H1 (cell line): ENCODE data around the gene KIAA0930. TPM values are rescaled to one million over a fixed set of nuclear protein-coding genes. Genes with fewer than 3 reads are reported as not detected.

Experiments used
- CTCF ChIA-PET: fragments of 300-600 bp; sonication (Branson Sonifier 250); formaldehyde crosslinking; loops from one replicate; lab custom pipeline; 2021; ENCODE audit not compliant: partially characterized antibody; lab: Charles Lee
- POLR2A ChIA-PET: fragments of 300-600 bp; sonication (Branson Sonifier 250); formaldehyde crosslinking; loops from one replicate; lab custom pipeline; 2021; ENCODE audit warnings: inconsistent platforms; ENCODE audit not compliant: partially characterized antibody; lab: Charles Lee
- DNase-seq, 2 experiments: peaks; one replicate each; pipeline versions ENCODE4 v3.0.0 to v3.0.0-alpha.2; 2010 to 2022; ENCODE audit warnings: low spot score in 2 of 2, low read depth in 1 of 2, mixed read lengths in 1 of 2
- FAIRE-seq: peaks from 2 replicates; lab custom pipeline; 2011; peaks lifted over from hg19 to GRCh38; lab: Jason Lieb, UNC
- H2AFZ ChIP-seq: 2 replicates; pipeline ENCODE4 v1.8.1; 2012; ENCODE audit warnings: low read length, inconsistent platforms
- H2AK5ac ChIP-seq: 2 replicates; pipeline ENCODE4 v1.6.1; 2013; ENCODE audit warnings: low read depth, low read length
- H2BK120ac ChIP-seq: replicated peaks from 2 replicates; pipeline ENCODE3; 2013; ENCODE audit warnings: low read depth, low read length, inconsistent platforms
- H2BK12ac ChIP-seq: 2 replicates; pipeline ENCODE4 v1.6.1; 2013; ENCODE audit warnings: low read depth, low read length
- H2BK15ac ChIP-seq: 2 replicates; pipeline ENCODE4 v1.6.1; 2013; ENCODE audit warnings: low read length
- H2BK20ac ChIP-seq: 2 replicates; pipeline ENCODE4 v1.6.1; 2013; ENCODE audit warnings: low read length
- H2BK5ac ChIP-seq: 2 replicates; pipeline ENCODE4 v1.6.1; 2013; ENCODE audit warnings: low read depth, low read length
- H3K14ac ChIP-seq: 2 replicates; pipeline ENCODE4 v1.6.1; 2013; ENCODE audit warnings: inconsistent platforms; ENCODE audit not compliant: insufficient read length
- H3K18ac ChIP-seq: 2 replicates; pipeline ENCODE4 v1.6.1; 2013; ENCODE audit warnings: low read length; ENCODE audit errors: extremely low read depth
- H3K23ac ChIP-seq: 2 replicates; pipeline ENCODE4 v1.6.1; 2013; ENCODE audit warnings: inconsistent platforms; ENCODE audit not compliant: insufficient read length
- H3K23me2 ChIP-seq: 2 replicates; pipeline ENCODE4 v1.6.1; 2013; ENCODE audit warnings: low read depth, low read length
- H3K27ac ChIP-seq: 2 replicates; pipeline ENCODE4 v1.6.1; 2011; ENCODE audit warnings: low read depth, low read length, inconsistent platforms
- H3K27me3 ChIP-seq, 4 experiments: replicated peaks in 1 of 4; 1 replicate in 1 of 4; 2 replicates in 3 of 4; pipeline versions ENCODE4 v1.6.1 to v1.8.1; 2011 to 2013; ENCODE audit warnings: low read length in 3 of 4, mild to moderate bottlenecking in 3 of 4, inconsistent platforms in 2 of 4, mixed read lengths in 2 of 4, moderate library complexity in 1 of 4; ENCODE audit not compliant: control insufficient read depth in 3 of 4, insufficient read depth in 3 of 4; ENCODE audit errors: extremely low read depth in 1 of 4
- H3K36me3 ChIP-seq, 4 experiments: 2 replicates each; pipeline versions ENCODE4 v1.6.1 to v1.8.1; 2011 to 2013; ENCODE audit warnings: mild to moderate bottlenecking in 4 of 4, low read length in 3 of 4, moderate library complexity in 2 of 4, control low read depth in 1 of 4, inconsistent platforms in 1 of 4; ENCODE audit not compliant: insufficient read depth in 4 of 4, control insufficient read depth in 2 of 4
- H3K4ac ChIP-seq: replicated peaks from 2 replicates; pipeline ENCODE3; 2013; ENCODE audit warnings: low read length, low read depth, mixed read lengths, inconsistent platforms; ENCODE audit not compliant: insufficient read length
- H3K4me1 ChIP-seq, 4 experiments: replicated peaks in 1 of 4; 1 replicate in 1 of 4; 2 replicates in 3 of 4; pipeline versions ENCODE4 v1.6.1 to v1.8.1; 2011 to 2013; ENCODE audit warnings: low read length in 3 of 4, inconsistent platforms in 2 of 4, mixed read lengths in 1 of 4; ENCODE audit not compliant: insufficient read depth in 4 of 4, control insufficient read depth in 3 of 4
- H3K4me2 ChIP-seq, 2 experiments: 2 replicates each; pipeline versions ENCODE4 v1.6.1 to v1.8.1; 2011 to 2013; ENCODE audit warnings: low read depth in 2 of 2, low read length in 2 of 2, control low read depth in 1 of 2, inconsistent platforms in 1 of 2, mild to moderate bottlenecking in 1 of 2; ENCODE audit not compliant: insufficient read depth in 1 of 2
- H3K4me3 ChIP-seq, 4 experiments: fragments of 200-600, 300-600 bp in 1 of 4; sonication (generic), shearing (Covaris generic), sonication (Bioruptor Twin) in 1 of 4; 2 replicates each; pipeline versions ENCODE4 v1.5.1 to v1.8.1; 2011 to 2016; ENCODE audit warnings: low read length in 4 of 4, low read depth in 3 of 4, control low read depth in 2 of 4, inconsistent platforms in 2 of 4, mild to moderate bottlenecking in 2 of 4, mixed read lengths in 1 of 4, moderate library complexity in 1 of 4; ENCODE audit not compliant: insufficient read depth in 2 of 4; ENCODE audit errors: extremely low read depth in 1 of 4
- H3K56ac ChIP-seq: replicated peaks from 2 replicates; pipeline ENCODE3; 2013; ENCODE audit warnings: low read depth, mild to moderate bottlenecking, mixed read lengths, low read length, inconsistent platforms; ENCODE audit not compliant: insufficient read length
- H3K79me1 ChIP-seq: 2 replicates; pipeline ENCODE4 v1.6.1; 2013; ENCODE audit warnings: low read depth, low read length, control low read depth
- H3K79me2 ChIP-seq, 2 experiments: 2 replicates each; pipeline versions ENCODE4 v1.6.1 to v1.8.1; 2012 to 2013; ENCODE audit warnings: low read length in 2 of 2, mild to moderate bottlenecking in 2 of 2, inconsistent platforms in 1 of 2; ENCODE audit not compliant: insufficient read depth in 2 of 2, control insufficient read depth in 1 of 2
- H3K9ac ChIP-seq, 4 experiments: replicated peaks in 1 of 4; 1 replicate in 1 of 4; 2 replicates in 3 of 4; pipeline versions ENCODE4 v1.6.1 to v1.8.1; 2011 to 2013; ENCODE audit warnings: low read depth in 3 of 4, low read length in 3 of 4, control low read depth in 2 of 4, mild to moderate bottlenecking in 2 of 4, moderate library complexity in 2 of 4, inconsistent platforms in 1 of 4; ENCODE audit errors: extremely low read depth in 1 of 4
- H3K9me3 ChIP-seq, 2 experiments: 2 replicates each; pipeline versions ENCODE4 v1.6.1 to v1.8.1; 2012 to 2013; ENCODE audit warnings: mild to moderate bottlenecking in 2 of 2, moderate library complexity in 2 of 2, control low read depth in 1 of 2, inconsistent platforms in 1 of 2, low read depth in 1 of 2, low read length in 1 of 2, mixed read lengths in 1 of 2; ENCODE audit not compliant: insufficient read depth in 2 of 2
- H4K20me1 ChIP-seq, 2 experiments: replicated peaks in 1 of 2; 2 replicates each; pipeline versions ENCODE3 to v1.8.1; 2011 to 2013; ENCODE audit warnings: inconsistent platforms in 2 of 2, low read length in 2 of 2, mild to moderate bottlenecking in 1 of 2; ENCODE audit not compliant: insufficient read depth in 2 of 2, control insufficient read depth in 1 of 2
- H4K5ac ChIP-seq: 2 replicates; pipeline ENCODE4 v1.6.1; 2013; ENCODE audit warnings: low read length, low read depth, mixed read lengths, inconsistent platforms; ENCODE audit not compliant: insufficient read length
- H4K8ac ChIP-seq: 2 replicates; pipeline ENCODE4 v1.8.0; 2013; ENCODE audit warnings: mild to moderate bottlenecking, moderate library complexity, low read length, inconsistent platforms; ENCODE audit not compliant: insufficient read depth; ENCODE audit errors: extremely low read depth
- H4K91ac ChIP-seq: replicated peaks from 2 replicates; pipeline ENCODE3; 2013; ENCODE audit warnings: low read length, mixed read lengths, inconsistent platforms; ENCODE audit not compliant: insufficient read length
- E2F6 ChIP-seq: IDR thresholded peaks from 2 replicates; pipeline ENCODE4 v1.6.1; 2012; ENCODE audit warnings: inconsistent platforms
- FOSL1 ChIP-seq: IDR thresholded peaks from 2 replicates; pipeline ENCODE4 v1.6.1; 2011; ENCODE audit warnings: mild to moderate bottlenecking, low read depth, low read length, moderate library complexity; ENCODE audit not compliant: insufficient read depth
- SAP30 ChIP-seq: fragments of 300-600 bp; sonication (generic); IDR thresholded peaks from 2 replicates; pipeline ENCODE4 v1.7.1; 2012; ENCODE audit warnings: low read length, moderate library complexity, mild to moderate bottlenecking, inconsistent platforms; ENCODE audit not compliant: insufficient read depth, insufficient replicate concordance
- WGBS, 2 experiments: shearing (Covaris generic) in 1 of 2; methylation state at CpG; one replicate each; pipeline versions ENCODE4 v1.1.6 to v1.1.7; 2013 to 2015; ENCODE audit warnings: low lambda C conversion rate in 2 of 2, mixed read lengths in 2 of 2, inconsistent platforms in 1 of 2, low coverage in 1 of 2, missing lambda C conversion rate in 1 of 2; ENCODE audit not compliant: insufficient replicate concordance in 2 of 2, insufficient coverage in 1 of 2, insufficient read length in 1 of 2; ENCODE audit errors: extremely low coverage in 1 of 2, missing lambda C conversion rate in 1 of 2; 5-methylcytosine and 5-hydroxymethylcytosine counted together
- polyA plus RNA-seq, 7 experiments: library from polyadenylated mRNA; depleted of rRNA in 3 of 7; stranded (reverse) in 5 of 7; unstranded in 2 of 7; fragments of >200 nt in 5 of 7; fragments of 200-250 nt in 2 of 7; gene quantifications; 1 replicate in 5 of 7; 2 replicates in 1 of 7; 4 replicates in 1 of 7; pipeline versions ENCODE4 v1.2.1 to v1.2.3, GENCODE V29; 2011 to 2013; ENCODE audit warnings: missing spikeins in 2 of 7, mixed read lengths in 2 of 7
- total RNA-seq: library from RNA; stranded (reverse); fragmentation: NEBNext Ultra II Directional; extraction: Animal tissue kit (Norgen Biotek cat#: 25700); gene quantifications from 2 replicates; pipeline ENCODE4 v1.2.1, GENCODE V29; 2021

Gene KIAA0930
- total and polyA plus RNA-seq, 2 of the 8 experiments (the other 6 are each of a cell fraction or from before 2014, with no cell fraction given) = 61.9 to 66.1 TPM

- Histone ChIP-seq H2BK20ac (no peak overlapping the region), H3K79me1 (no peaks in the 10 kb centered on the region), H2AK5ac (no peak overlapping the region), H3K56ac (no peak overlapping the region), H2BK120ac (no peak overlapping the region), H3K9me3 (no peaks in the 10 kb centered on the region), H3K23me2 (peaks cover 10% of the 10 kb centered on the region), H3K79me2 (no peaks in the 10 kb centered on the region), H3K4ac (no peak overlapping the region), H2BK12ac (no peak overlapping the region), H3K4me2 (no peak overlapping the region), H3K4me3 (no peak overlapping the region), H3K4me1 (peaks cover 2 to 9% (median 5%) of the 10 kb centered on the region in 4 experiments; a peak in 6 of 7 replicates), H2BK15ac (no peak overlapping the region), H3K9ac (no peak overlapping the region), H2AFZ (no peak overlapping the region), H3K23ac (no peak overlapping the region), H3K27ac (no peak overlapping the region), H2BK5ac (no peak overlapping the region), H3K18ac (no peak overlapping the region), H4K91ac (no peak overlapping the region), H4K8ac (no peak overlapping the region), H3K14ac (no peak overlapping the region), H3K27me3 (peaks cover 0 to 2% (median under 1%) of the 10 kb centered on the region in 4 experiments; a peak in 4 of 7 replicates), H4K20me1 (no peaks in the 10 kb centered on the region), H3K36me3 (no peaks in the 10 kb centered on the region), H4K5ac (no peak overlapping the region)
- DNase-seq (no peak), FAIRE-seq (no peak)
- POLR2A ChIA-PET = interaction anchor here (1.0 to 2.1 kb wide), 2 partner anchors 8 to 18 kb away, joined by 3 to 5 read pairs; no protein-coding TSS in a partner anchor
- CTCF ChIA-PET = interaction anchor here (0.6 kb wide), 1 partner anchor 236 kb away, joined by 4 read pairs; no protein-coding TSS in a partner anchor
- 95% methylated on average over 4 of the region's 4 CpGs; no CpG with 5 or more reads in 1 of the 2 experiments for WGBS, 2 experiments
- TF ChIP-seq FOSL1 (no peak), E2F6 (no peak), SAP30 (no peak)
These were observed 4.2 kb upstream of the KIAA0930 start for GRCh38 chr22:45244916-45245315.
